AG20443 (cell line): ENCODE results near the gene YAE1.

Experiments used
- DNase-seq: peaks from one replicate; pipeline ENCODE4 v3.0.0; 2012; ENCODE audit warnings: low spot score, mixed read lengths

The YAE1 gene

DNA sequence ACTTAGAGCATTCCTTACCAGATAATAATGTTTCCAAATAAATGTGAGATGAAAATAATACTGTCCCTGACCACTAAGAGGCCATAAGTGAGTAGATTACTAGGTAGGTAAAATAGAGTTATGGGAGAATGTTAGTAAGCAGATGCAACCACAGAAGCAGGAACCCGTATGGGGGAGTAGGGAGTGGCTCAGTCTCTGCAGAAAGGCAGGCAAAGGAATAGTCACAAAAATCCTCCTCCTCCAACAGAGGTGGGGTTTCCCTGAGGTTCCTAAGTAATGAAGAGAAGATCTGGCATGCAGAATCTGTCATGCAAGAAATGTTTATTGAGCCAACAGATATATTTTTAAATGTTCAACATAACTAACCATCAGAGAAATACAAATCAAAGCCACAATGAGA is 9.0 kb upstream of the YAE1 start:
- DNase-seq, result no peak

DNA sequence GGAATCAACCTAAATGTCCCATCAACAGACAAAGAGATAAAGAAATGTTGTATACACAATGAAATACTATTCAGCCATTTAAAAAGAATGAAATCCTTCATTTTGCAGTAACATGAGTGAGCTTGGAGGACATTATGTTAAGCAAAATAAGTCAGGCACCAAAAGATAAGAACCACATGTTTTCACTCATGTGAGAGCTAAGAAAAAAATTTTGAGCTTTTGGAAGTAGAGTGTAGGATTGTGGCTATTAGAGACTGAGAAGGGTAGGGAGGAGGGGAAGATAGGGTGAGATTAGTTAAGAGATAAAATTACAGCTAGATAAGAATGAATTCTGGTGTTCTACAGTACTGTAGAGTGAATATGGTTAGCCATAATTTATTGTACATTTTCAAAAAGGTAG is 8.3 kb upstream of the YAE1 start:
- DNase-seq, result no peak

DNA sequence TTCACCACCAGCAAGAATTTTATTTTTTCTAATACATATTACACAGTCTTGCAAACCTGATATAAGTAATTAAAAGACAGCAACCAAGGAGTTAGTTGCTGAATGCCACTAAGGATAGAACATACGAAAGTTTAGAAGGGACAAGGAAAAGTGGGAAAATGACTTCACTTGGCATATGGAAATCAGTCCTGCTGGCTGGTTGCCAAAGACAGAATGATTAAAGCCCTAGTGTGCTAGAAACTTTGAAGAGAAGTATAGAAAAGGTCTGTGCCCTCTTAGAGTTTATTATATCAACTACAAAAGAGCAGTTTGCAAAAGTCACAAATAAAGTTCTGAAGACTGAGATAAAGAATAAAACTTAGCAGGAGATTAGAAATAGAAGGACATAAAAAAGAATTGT is 5.8 kb upstream of the YAE1 start:
- DNase-seq, result no peak

DNA sequence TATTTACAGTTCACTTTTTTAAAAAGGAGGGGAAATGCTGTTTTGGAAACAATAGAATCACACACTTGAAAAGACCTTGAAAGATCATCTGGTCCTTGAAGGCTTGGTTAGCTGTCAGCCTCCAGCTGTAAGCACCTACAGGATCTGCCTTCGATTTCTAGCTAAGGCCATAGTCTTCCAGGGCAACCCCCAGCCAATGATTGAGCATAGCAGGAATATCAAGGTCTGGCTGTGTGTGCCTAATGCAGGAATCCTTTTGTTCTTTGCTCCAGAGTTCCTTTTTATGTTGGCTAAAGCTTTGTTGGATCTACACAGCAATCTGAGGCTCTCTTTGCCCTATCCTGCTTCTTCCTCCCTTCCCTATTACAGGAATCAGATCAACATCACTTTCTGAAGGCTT is 5.2 kb upstream of the YAE1 start:
- no peak for DNase-seq

DNA sequence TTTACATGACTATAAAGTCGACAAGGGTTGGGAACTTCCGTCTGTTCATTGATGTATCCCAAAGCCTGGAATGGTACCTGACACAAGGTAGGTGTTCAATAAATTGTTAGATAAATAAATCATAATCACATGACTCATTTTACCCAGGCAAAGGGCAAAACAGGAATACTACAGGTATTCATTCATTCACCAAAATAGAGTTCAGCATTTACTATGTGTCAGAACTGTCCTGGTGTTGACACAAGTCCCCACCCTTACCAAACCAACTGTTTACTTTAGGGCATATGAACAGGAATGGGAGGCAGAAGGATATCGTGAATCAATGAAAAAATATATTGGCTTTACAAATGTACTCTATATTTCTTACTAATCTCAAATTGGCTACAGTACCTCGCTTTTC is 666 bp upstream of the YAE1 start:
- no peak for DNase-seq

DNA sequence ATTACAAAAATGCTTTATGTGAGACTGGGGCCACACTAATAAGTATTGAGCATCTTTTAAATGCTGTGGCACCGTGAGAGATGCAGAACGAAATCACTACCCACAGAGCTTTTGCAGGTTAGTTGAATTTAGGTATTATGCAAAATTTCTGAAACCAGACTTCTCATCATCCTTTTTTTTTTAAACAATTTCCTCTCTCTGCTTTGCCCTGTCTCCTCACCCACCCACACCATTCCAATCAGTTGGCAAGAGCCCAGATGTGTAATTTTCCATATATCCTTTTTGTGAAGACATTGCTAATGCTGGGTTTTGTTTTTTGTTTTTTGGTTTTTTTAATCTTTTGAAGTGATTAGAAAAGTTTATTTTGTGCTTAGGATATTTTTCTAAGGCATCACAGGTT is 1.1 kb downstream of the YAE1 start:
- no peak for DNase-seq

DNA sequence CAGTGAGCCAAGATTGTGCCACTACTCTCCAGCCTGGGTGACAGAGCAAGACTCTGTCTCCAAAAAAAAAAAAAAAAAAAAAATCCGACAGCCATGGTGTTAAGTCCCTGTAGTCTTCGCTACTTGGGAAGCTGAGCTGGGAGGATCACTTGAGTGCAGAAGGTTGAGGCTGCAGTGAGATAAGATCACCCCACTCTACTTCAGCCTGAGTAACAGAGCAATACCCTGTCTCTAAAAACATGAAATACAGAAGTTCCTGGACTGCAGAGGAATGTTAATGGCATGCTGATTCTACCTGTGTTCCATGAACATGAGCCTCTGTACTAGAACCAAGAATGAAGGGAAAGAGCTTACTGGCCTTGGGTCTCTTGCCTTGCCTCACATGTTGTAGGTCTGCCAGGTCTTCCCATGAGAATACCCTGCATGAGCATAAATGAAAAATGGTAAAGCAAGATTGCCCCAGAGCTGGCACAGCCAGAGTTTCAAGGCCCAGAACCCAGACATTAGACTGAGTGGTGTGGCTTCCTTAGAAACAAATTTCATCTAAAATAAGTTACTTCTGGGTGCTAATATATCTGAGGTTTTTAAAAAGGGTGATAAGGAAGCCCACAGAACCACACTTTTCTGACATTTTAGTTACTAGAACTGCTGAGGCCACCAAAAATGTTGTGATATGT is 8.6 kb downstream of the YAE1 start:
- no peak for DNase-seq

DNA sequence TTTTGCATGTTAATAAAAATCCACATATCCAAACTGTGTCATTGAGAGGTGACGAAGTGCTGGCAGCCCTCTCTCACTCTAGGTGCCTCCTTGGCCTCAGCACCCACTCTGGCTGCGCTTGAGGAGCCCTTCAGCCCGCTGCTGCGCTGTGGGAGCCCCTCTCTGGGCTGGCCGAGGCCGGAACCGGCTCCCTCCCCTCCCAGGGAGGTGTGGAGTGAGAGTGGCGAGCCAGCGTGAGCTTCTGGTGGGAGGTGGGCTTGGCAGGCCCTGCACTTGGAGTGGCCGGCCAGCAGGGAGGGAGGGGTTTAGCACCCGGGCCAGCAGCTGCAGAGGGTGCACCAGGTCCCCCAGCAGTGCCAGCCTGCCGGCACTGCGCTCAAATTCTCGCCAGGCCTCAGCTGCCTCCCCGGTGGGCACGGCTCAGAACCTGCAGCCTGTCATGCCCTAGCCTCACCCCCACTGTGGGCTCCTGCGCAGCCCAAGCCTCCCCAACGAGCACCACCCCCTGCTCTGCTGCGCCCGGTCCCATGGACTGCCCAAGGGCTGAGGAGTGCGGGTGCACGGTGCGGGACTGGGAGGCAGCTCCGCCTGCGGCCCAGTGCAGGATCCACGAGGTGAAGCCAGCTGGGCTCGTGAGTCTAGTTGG is 11.1 kb downstream of the YAE1 start:
- DNase-seq, result no peak

DNA sequence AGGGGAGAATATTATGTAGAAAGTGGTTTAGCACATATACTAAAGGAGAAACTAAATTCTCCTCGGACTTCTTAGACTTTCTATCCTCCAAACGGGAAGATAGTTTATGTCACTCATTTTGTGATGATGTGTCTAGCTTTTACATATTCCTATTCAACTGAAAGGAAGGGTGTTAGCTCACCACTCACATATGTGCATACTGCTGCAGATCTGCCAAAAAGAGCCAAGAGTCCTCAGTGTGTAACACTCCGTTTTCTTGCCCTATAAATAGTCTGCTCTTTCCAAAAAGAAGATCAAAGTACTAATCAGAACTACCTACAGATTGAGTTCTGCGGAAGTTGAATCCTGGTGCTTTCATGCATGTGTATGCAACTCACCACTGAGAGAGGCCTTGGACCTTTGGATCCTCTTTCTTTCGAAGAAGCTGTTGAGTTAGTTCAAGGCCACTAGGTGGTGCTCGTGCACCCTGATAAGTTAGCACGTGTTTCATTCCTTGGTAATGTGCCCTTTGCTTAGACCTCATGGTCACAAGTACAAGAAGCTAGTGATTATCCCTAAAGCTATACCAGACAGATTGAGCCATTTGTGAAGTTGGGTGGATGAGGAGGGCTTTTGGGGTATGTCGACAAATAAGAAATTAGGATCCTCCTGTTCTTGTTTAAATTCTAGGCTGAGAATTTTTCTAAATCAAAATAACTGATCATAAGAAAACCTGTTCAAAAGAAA is 14.1 kb downstream of the YAE1 start:
- peak; percentile 82 for DNase-seq

DNA sequence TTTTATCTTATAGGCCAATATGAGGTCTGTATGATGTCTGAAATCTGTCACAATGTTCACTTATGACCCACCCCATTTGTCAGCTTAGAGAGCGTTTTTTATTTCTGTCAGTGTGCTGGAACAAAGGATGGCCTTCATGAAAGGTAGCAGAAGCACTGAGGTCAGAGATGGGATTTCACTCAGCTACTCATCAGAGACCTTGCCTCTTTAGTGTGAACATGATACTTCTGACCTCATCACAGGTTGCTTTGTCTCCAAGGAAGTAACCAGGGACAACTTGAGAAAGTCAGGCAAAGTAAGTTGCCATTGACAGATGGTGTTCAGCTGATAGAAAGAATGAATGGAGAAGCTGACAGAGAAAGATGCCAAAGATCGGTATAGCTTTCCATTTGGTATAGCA is 16.3 kb downstream of the YAE1 start:
- DNase-seq, result no peak

DNA sequence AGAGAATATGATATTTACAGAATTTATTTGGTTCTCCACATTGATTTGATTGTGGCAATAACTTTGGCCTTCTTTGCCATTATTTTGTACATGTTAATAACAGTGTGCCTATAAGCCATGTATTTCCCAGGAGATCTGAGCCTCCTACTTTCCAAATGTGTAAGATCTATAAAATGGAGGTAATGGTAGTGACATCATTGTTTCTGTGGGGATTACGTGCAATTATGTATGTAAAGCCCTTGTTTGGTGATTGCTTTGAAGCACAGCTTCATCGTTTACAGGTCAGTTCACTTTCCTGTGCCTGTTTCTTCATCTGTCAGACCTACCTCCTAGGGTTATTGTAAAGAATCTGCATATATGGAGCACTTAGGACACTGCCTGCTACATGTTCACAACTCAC is 17.3 kb downstream of the YAE1 start:
- DNase-seq, result no peak

DNA sequence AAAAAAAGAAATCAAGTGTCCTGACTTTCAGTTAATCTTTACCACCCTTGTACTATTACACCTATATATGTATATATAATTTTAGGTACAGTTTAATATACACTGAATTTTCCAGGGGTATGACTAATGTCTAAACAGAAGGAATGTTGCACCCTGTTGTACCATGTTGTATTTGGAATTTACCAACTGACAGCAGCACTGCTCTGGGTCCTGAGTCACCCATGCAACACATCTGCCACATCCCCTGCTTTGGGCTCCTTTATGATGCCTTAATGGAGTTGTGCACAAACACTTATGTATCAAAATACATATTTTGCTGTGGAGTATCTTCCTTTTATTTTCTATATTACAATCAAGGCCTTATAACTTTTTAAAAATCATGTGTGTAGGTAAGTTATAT is 21.2 kb downstream of the YAE1 start:
- DNase-seq, result peak; percentile 20

DNA sequence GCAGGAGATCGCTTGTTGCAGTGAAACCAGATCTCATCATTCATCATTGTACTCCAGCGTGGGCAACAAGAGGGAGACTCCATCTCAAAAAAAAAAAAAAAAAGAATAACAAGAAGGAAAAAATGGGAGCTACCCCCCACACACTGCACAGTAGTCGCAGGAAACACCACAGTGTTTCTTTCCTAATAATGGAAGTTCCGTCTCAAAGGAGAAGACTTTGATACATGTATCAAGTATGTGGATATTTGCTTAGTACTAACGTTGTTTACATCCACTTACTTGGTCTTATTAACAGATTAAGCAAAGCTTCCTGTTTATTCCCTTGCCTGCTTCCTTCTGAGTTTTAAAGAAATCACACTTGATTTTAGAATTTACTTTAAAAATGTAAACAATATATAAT is 22.2 kb downstream of the YAE1 start:
- DNase-seq, result no peak

DNA sequence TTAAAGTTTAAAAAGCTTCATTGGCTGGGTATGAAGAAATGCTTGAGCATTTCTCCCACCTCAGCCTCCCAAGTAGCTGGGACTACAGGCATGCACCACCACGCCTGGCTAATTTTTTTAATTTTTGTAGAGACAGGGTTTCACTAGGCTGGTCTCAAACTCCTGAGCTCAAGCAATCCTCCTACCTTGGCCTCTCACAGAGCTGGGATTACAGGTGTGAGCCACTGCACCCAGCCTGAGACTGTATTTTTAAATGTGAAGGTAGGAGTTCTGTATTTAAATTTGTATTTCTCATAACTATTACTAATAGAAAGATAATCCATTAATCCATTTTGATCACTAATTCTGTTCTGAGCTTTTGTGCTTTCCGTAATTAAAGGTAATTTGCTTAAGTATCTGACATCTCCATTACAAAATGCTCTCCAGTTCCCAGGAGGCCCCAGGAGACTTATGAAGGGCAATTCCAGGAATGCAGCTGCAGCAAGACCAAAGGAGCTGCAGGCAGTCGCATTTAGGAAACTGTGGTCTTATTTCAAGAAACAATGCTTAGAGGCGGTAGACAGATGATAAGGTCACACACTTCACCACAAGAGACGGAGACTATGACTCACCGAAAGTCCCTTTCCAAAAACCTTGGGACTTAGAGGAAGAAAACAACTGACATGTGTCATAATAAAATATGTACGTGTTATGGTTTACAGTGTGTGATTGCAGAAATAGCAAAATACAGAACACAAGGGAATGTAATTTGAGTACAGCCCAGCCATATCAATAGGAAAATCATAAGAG is 23.3 kb downstream of the YAE1 start:
- peak; percentile 79 for DNase-seq

DNA sequence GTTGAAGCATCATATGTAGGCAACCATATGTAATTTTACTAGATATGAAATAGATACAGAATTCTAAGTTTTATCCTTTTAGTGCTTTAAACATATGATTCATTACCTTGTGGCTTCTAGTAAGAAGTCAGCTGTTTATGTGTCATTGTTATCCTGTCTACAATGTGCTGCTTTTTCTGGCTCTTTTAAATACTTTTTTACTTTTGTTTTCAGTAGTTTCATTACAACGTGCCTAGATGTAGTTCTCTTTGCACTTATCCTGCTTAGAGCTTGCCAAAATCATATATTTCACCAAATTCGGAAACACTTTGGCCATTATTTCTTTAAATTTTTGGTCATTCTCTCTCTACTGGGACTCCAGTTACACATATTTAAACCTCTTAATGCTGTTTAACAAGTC is 26.4 kb downstream of the YAE1 start:
- DNase-seq, result peak; percentile 51

DNA sequence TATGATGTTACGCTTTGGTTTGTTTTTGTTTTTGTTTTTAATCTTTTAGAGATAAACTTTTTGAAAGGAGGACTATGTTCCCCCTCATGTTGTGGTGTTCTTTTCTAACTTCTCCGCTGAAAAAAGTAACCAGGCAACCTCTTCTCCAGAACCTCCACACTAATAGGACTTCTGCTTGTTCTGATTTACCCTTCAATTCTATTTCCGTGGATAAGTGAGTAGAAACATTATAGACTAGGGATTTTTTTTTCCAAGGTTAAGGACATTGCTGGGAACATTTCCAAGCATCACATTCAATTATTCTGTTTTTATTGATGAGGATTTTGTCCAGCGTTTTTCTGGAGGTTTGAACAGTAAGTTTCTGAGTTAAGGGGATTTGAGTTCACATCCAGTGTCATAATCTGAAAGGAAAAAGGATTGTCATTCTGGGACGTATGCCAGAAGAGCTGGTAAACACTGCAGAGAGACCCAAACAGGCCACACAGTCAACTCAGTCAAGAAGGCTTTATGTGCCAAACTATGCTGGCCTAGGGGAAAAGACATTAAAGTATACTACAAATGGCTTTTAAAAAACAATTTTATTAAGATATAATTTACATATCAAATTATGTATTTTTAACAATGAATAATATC is 28.9 kb downstream of the YAE1 start:
- no peak for DNase-seq

DNA sequence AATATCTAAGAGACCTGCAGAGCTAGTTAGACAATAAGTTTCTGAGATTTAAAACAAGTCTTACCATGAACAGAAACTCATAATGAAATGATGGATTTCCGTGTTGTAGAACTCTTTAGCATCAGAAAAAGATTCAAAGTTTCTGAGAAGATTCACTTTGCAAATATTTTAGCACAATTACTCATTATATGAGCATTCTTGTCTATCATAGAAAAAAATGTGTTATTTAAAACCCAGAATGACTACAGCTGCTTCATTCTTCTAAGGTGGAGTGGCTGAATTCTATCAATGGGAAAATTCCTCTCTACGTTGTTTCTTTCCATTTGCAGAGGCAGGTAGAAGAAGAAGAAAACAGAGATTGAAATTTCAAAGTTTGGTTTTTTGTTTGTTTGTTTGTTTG is 36.1 kb downstream of the YAE1 start:
- DNase-seq, result peak; percentile 37

DNA sequence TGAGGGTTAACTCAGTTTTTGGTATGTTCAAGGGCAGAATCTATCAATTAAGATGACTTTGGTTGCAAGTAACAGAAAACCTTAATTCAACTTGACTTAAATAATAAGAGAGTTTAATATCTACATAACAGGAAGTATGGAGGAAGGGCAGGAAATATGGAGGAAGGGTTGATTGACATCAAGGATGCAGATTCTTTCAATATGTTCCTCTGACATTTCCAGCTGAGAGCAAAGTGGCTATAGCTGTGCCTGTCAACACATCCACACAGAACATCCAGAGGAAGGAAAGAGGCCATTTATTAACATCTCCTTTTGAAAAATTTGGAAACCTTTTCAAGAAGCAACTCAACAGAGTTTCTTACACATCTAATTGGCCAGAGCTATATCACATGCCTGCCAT is 37.7 kb downstream of the YAE1 start:
- DNase-seq, result no peak

DNA sequence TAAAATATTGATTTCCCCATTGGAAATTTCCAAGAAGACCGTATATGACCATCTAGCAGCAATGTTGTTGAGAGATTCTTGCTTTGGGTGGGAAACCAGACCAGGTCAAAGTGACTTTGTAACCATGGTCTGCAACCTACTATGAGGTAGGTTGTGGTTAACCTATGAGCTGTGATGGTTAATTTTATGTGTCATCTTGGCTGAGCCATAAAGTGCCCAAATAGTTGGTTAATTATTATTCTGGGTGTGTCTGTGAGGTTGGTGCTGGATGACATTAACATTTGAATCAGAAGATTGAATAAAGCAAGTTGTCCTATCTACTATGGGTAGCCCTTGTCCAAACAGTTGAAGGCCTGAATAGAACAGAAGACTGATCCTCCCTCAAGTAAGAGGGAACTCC is 38.9 kb downstream of the YAE1 start:
- DNase-seq, result no peak

DNA sequence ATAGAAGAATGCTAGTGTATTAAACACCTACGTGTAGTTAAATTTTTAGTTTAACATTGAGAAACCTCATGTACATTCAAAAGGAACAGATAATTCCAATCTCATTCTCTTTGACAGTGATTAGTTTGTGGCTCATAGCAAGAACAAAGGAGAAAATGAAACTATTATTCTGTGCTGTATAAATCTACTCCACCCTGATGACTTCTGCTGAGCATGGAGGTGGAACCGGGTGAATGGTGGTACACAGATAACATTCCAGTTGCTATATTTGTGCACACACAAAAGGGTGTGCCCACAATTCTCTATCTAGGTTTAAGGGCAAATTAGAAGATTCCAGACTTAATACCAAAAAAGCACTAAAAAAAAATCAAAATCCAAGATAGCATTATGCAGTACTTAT is 40.1 kb downstream of the YAE1 start:
- no peak for DNase-seq

DNA sequence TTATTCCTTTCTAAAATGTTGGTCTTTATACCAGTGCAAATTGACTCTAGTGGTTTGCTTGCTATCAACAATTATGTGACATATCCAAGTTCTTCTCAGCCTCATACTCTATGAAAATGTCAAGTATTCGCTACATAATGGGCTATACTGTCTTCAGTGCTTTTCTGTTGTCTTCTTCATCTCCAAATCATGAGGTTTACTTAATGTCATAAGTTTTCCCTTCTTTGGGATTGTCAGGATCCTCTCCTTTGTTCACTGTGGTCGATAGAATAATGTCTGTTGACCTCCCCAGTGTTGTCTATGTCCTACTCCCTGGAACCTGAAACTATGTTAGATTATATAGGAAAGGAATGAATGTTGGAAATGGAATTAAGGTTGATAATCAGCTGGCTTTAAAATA is 40.7 kb downstream of the YAE1 start:
- no peak for DNase-seq

DNA sequence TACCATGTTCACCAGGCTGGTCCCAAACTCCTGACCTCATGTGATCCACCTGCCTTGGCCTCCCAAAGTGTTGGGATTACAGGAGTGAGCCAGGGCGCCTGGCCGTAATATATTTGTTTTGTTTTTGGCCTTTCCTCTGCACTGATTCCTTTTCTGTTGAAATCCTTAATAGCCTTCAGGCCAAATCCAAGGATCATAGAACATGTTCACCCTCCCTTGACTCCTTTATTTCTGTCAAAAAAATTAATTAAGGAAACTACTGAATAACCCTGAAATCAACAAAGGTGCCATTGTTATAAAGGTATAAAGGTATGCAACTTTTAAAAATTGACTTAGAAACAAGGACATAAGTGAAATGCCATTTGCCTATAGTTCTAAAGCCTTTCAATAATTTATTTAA is 41.7 kb downstream of the YAE1 start:
- DNase-seq, result no peak
